Hepatocyte (in vitro differentiated cells): ENCODE measurements around the gene TMEM39B. TPM values are rescaled to one million over a fixed set of nuclear protein-coding genes. Genes with fewer than 3 reads are reported as not detected.

ENCODE experiments used
- DNase-seq: peaks from one replicate; pipeline ENCODE4 v3.0.0-alpha.2; 2016; ENCODE audit warnings: low spot score
- H2AFZ ChIP-seq: fragments of 200-600 bp; sonication (generic); 2 replicates; pipeline ENCODE4 v1.6.0; 2016; ENCODE audit warnings: antibody characterized with exemption, mild to moderate bottlenecking
- H3K27ac ChIP-seq: fragments of 200-600 bp; sonication (generic); 2 replicates; pipeline ENCODE4 v1.5.1; 2016; ENCODE audit warnings: mild to moderate bottlenecking
- H3K27me3 ChIP-seq: fragments of 200-600 bp; sonication (generic); 2 replicates; pipeline ENCODE4 v1.6.1; 2016
- H3K36me3 ChIP-seq: fragments of 200-600 bp; sonication (generic); replicated peaks from 2 replicates; pipeline ENCODE4 v1.5.1; 2016; ENCODE audit warnings: low read depth; ENCODE audit not compliant: insufficient read depth
- H3K4me1 ChIP-seq: fragments of 200-600 bp; sonication (generic); 2 replicates; pipeline ENCODE4 v1.5.1; 2016; ENCODE audit warnings: mild to moderate bottlenecking, moderate library complexity; ENCODE audit not compliant: insufficient read depth
- H3K4me2 ChIP-seq: fragments of 200-600 bp; sonication (generic); 2 replicates; pipeline ENCODE4 v1.6.0; 2016
- H3K4me3 ChIP-seq: fragments of 200-600 bp; sonication (generic); 2 replicates; pipeline ENCODE4 v1.5.1; 2016; ENCODE audit warnings: mild to moderate bottlenecking
- H3K79me2 ChIP-seq: fragments of 200-600 bp; sonication (generic); 2 replicates; pipeline ENCODE4 v1.6.0; 2017; ENCODE audit warnings: mild to moderate bottlenecking
- H3K9me2 ChIP-seq: fragments of 200-600 bp; sonication (generic); replicated peaks from 2 replicates; pipeline ENCODE4 v1.6.0; 2017; ENCODE audit warnings: mild to moderate bottlenecking; ENCODE audit not compliant: insufficient read depth
- H3K9me3 ChIP-seq: fragments of 200-600 bp; sonication (generic); 2 replicates; pipeline ENCODE4 v1.5.1; 2016; ENCODE audit warnings: low read depth, mild to moderate bottlenecking
- H4K20me1 ChIP-seq: fragments of 200-600 bp; sonication (generic); 2 replicates; pipeline ENCODE4 v1.6.0; 2016; ENCODE audit warnings: mild to moderate bottlenecking; ENCODE audit not compliant: insufficient read depth, poor library complexity, severe bottlenecking
- CTCF ChIP-seq: fragments of 200-600 bp; sonication (generic); IDR thresholded peaks from 2 replicates; pipeline ENCODE4 v1.5.1; 2016; ENCODE audit warnings: antibody characterized with exemption, mild to moderate bottlenecking; ENCODE audit not compliant: poor library complexity
- EZH2 ChIP-seq: fragments of 200-600 bp; sonication (generic); IDR thresholded peaks from 2 replicates; pipeline ENCODE4 v1.6.1; 2016; ENCODE audit warnings: antibody characterized with exemption, mild to moderate bottlenecking, borderline replicate concordance
- EZH2phosphoT487 ChIP-seq: fragments of 200-600 bp; sonication (generic); IDR thresholded peaks from one replicate; pipeline ENCODE4 v1.6.1; 2018; ENCODE audit warnings: antibody characterized with exemption, mild to moderate bottlenecking, low read depth, moderate library complexity; ENCODE audit not compliant: unreplicated experiment, severe bottlenecking
- WGBS: methylation state at CpG from one replicate; pipeline ENCODE4 v1.1.6; 2016; ENCODE audit warnings: low lambda C conversion rate; ENCODE audit errors: missing lambda C conversion rate; 5-methylcytosine and 5-hydroxymethylcytosine counted together
- polyA plus RNA-seq: library from polyadenylated mRNA; unstranded; fragments of >200 nt; fragmentation: Nextera tagmentation; extraction: Ambion mirVana; gene quantifications from 2 replicates; pipeline ENCODE4 v1.2.1, GENCODE V29; 2016
- total RNA-seq: library from RNA; depleted of rRNA; stranded (reverse); fragments of >200 nt; gene quantifications from 2 replicates; pipeline ENCODE4 v1.2.3, GENCODE V29; 2014

Gene TMEM39B
- total and polyA plus RNA-seq, 2 experiments from 2014 or later = 3.9 to 5.1 TPM

DNA sequence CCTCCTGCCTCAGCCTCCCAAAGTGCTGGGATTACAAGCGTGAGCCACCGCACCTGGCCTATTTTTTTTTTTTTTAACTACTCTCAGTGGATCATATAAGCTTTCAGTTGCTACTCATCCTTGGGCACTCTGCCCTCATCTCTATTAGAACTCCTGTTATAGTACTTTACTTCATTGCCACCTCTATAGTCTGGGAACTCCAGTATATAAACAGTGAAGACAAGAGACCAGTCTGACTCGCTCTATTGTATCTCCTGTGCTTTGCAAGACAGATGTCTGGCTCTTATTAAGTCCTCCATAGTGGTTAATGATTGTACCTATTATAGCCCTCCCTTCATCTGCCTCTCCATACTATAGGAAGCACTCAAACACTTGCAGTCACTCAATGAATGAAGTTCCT is 44.0 kb upstream of the TMEM39B start:
- Histone ChIP-seq H3K9me2 (no peaks in the 10 kb centered on the region), H3K27ac (no peak overlapping the region), H3K9me3 (no peaks in the 10 kb centered on the region), H3K36me3 (no peaks in the 10 kb centered on the region), H3K4me2 (no peak overlapping the region), H2AFZ (no peak overlapping the region), H3K27me3 (no peaks in the 10 kb centered on the region), H4K20me1 (peaks cover 100% of the 10 kb centered on the region), H3K4me3 (no peak overlapping the region), H3K4me1 (peaks cover 21% of the 10 kb centered on the region), H3K79me2 (peaks cover 98% of the 10 kb centered on the region)
- WGBS = 95% methylated on average over 3 of the region's 3 CpGs
- no peak for DNase-seq
- TF ChIP-seq CTCF (no peak), EZH2 (no peak), EZH2phosphoT487 (no peak)

- no peaks in the 10 kb centered on the region for H3K27me3 ChIP-seq
- no peak overlapping the region for H3K4me3 ChIP-seq
- WGBS = 52% methylated on average over 8 of the region's 8 CpGs
- H3K9me3 ChIP-seq = no peaks in the 10 kb centered on the region
- H3K36me3 ChIP-seq = no peaks in the 10 kb centered on the region
- H2AFZ ChIP-seq = no peak overlapping the region
- no peak for TF ChIP-seq EZH2
- TF ChIP-seq EZH2phosphoT487 = no peak
- no peak for TF ChIP-seq CTCF
- peaks cover 21% of the 10 kb centered on the region for H3K4me1 ChIP-seq
- H4K20me1 ChIP-seq = peaks cover 100% of the 10 kb centered on the region
- peak; percentile 36 for DNase-seq
- peak overlapping the region; percentile 84 for H3K27ac ChIP-seq
- H3K4me2 ChIP-seq = peak overlapping the region; percentile 59
- H3K9me2 ChIP-seq = no peaks in the 10 kb centered on the region
- peaks cover 98% of the 10 kb centered on the region for H3K79me2 ChIP-seq
Observed at GRCh38 chr1:32031578-32032274, 41.0 kb upstream of the TMEM39B start.

DNA sequence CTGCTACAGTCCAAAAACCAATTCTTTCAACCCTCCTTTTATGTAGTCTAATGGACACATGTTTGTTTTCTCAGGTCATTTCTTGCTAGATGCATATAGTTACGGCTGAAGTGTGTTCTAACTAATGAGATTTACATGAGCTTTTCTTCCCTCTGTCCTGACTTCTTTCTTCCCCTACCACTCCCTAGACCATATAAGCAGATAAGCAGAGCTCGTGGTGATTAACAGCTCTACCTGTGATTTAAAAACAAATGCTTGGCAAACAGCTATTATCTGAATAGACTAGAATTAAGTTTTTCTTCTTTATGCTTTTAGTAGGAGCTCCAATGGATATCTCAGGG is 40.5 kb upstream of the TMEM39B start:
- no peak for DNase-seq
- H3K4me1 ChIP-seq = peaks cover 21% of the 10 kb centered on the region

More for the DNA sequence above, 40.5 kb upstream of the TMEM39B start:
- Histone ChIP-seq H3K9me3 (no peaks in the 10 kb centered on the region), H3K27me3 (no peaks in the 10 kb centered on the region), H3K79me2 (peaks cover 98% of the 10 kb centered on the region), H3K9me2 (no peaks in the 10 kb centered on the region), H3K4me3 (no peak overlapping the region), H3K36me3 (peaks cover 1% of the 10 kb centered on the region), H4K20me1 (peaks cover 100% of the 10 kb centered on the region), H3K4me2 (peak overlapping the region; percentile 59), H2AFZ (no peak overlapping the region), H3K27ac (peak overlapping the region; percentile 84)
- WGBS = 57% methylated on average over 2 of the region's 2 CpGs
- no peak for TF ChIP-seq CTCF
- TF ChIP-seq EZH2phosphoT487 = no peak
- TF ChIP-seq EZH2 = no peak
